GM12801 (cell line): ENCODE results near the gene PTPRB.

ENCODE experiments used
- CTCF ChIP-seq: IDR thresholded peaks from one replicate; pipeline ENCODE4 v1.5.1; 2011; ENCODE audit warnings: control low read depth; ENCODE audit not compliant: insufficient read length; ENCODE audit errors: extremely low read depth

PTPRB gene

GRCh38 chr12:70592664-70593063 lies 44.6 kb downstream of the PTPRB start:
- no peak for TF ChIP-seq CTCF

DNA sequence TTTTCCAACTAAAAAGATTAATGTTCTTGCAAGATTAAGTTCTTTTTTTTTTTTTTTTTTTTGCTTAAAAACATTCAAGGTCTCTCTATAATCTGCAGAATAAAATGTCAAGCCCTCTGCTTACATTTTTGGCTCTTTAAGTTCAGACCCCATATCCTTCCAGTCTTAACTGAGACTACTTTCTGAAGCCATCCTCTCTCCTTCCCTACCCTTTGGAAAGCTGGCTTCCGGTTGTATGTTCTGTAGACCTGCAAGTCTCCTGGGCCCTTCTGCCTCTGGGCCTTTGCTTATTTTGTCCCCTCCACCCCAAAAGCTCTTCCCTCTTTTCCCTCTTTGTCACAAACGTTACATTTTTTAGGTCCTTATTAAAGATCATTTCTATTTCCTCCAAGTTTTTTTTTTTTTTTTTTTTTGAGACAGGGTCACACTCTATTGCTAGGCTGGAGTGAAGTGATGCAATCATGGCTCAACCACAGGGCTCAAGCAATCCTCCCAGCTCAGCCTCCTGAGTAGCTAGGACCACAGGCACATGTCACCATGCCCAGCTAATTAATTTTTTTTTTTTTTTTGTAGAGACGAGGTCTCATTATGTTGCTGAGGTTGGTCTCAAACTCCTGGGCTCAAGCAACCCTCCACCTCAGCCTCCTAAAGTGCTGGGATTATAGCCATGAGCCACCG lies 46.5 kb downstream of the PTPRB start:
- TF ChIP-seq CTCF, result no peak

DNA sequence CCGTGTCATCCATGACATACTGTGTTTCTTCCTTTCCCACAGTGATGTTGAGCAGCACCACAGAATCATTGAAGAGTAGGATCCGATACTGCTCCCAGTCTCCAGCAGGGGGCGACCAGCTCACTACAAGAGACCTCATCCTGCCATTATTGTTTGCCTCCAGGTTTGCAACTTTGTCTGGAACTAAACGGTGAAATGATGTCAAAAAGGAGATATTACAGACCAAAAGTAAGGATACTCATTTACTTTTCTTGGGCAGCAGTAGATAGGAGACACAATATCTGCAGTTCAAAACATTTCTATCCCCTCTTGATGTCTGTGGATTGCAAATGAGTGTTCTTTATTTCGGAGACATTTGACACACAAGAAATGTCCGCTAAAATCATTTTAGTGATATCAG lies 47.2 kb downstream of the PTPRB start:
- TF ChIP-seq CTCF, result no peak

DNA sequence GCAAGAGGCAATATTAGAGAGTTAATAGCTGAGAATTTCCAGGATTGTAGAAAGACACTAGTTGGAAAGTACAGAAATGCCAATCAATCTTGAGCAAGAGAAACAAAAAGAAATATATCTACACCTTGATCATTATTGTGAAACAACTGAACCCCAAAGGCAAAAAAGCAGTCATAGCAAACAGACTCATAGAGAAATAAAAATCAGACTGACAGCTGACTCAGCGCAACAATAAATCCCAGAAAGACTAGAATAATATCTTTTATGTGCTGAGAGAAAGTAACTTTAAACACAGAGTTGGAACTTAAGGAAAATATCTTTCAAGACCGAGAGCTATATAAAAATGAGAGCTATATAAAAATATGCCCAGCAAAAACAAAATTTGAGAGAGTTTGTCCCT lies 52.9 kb downstream of the PTPRB start:
- no peak for TF ChIP-seq CTCF

GRCh38 chr12:70583251-70583650 lies 54.0 kb downstream of the PTPRB start:
- no peak for TF ChIP-seq CTCF

DNA sequence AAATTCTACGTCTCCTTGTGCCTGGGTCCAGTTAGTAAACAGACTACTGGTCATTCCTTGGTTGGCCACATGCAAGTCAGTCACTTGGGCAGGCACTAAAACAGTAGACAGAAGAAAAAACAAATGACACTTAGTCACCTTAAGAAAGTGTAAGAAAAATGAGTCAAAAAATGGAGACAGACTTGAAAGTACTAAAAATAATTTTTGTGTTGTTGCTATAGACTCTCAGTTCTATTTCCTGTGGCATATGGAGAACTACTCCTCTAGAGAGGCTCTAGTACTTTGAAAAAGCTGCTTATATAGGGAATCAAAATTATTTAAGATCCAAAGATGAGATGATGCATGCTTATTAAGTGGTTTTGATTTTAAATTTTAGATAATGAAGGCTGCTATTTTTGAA lies 56.0 kb downstream of the PTPRB start:
- TF ChIP-seq CTCF, result no peak

DNA sequence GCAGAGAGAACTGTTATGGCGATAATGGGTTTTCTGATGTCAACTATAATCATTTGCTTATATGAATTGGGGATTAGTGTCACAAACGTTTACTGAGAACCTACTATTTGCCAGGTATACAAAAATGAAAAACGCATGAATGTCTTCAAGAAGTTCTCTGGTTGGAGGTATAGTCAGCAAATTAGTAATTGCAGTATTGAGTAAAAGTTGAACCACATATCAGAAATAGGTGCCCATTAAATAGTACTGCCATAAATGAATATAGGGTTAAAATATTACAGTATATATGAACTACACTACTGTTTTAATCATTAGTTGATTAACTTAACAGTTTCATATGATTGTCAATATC lies 60.0 kb downstream of the PTPRB start:
- TF ChIP-seq CTCF, result no peak
